H54 (cell line): Measurements from ENCODE around the gene IFT81.

ENCODE experiments used
- DNase-seq: peaks from one replicate; pipeline ENCODE4 v3.0.0; 2011; ENCODE audit warnings: low spot score, mixed read lengths; ENCODE audit not compliant: insufficient read length
- FAIRE-seq: peaks from 3 replicates; lab custom pipeline; 2011; peaks lifted over from hg19 to GRCh38; lab: Jason Lieb, UNC
- POLR2A ChIP-seq: IDR thresholded peaks from 2 replicates; pipeline ENCODE4 v1.6.1; 2011; ENCODE audit warnings: low read depth, mild to moderate bottlenecking, low read length

IFT81 gene

DNA sequence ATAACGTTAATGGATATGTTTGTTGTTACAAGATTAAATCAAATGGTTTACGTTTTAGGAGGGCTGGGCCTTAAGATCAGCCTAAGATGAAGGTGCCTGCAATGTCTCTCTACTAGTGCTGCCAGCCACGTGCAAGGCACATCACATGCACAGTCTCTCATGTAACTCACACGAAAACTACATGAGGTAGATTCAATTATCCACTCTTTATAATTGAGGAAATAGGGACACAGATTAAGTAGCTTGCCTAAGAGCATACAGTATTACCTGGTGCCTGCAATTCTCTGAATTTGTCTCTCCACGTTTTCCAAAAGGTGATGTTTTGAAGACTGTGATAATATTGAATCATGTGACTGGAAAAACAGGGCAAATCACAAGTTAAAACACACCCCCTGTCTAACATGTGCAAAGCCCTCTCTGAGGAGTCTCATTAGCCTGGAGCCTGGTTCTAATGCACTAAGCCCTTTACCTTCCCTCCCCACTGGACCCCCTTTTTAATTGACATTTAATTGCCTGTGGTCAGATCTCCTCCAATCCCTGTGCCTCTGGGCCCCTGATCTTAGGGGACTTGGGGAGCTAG, 142.3 kb downstream of the IFT81 start:
- FAIRE-seq: no peak
- TF ChIP-seq POLR2A: no peak
- DNase-seq: no peak

DNA sequence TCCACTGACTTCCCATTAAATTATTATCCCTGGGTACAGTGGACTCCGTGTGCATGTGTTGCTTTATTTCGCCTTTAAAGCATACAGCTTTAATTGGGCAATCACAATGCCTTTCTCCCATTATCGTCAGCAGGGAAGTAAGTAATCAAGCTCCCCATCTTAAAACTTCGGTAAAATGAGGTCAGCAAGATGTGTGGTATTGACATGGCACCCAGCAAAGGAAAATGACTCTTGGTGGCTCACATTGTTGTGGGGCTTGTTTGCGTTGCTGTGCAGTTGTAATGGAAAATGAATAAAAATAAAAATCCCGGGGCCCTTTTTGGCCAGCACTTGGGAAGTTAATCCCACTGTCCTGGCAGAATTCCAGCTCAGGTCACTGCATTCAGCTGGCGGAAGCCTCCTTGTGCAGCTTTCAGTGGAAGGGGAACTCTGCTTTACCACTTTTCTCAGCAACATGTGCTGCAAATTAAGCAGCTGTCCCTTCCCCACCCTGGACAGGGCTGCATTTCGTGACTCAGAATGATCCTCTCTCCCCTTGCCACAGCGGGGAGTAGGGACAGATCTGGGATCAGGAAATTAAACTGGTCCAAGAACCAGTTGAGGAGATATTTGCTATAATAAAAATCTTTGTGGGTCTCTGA, 142.9 kb downstream of the IFT81 start:
- DNase-seq (peak; percentile 62), FAIRE-seq (peak; percentile 36)
- TF ChIP-seq POLR2A: no peak
